SIG-M5 (cell line): ENCODE data around the gene CD83.
"Not testable (repeated sequence)": the region's sequence is repeated elsewhere in the genome, so short reads cannot be mapped to it uniquely, and the experiment has no call there.

Experiments used
- DNase-seq: peaks from one replicate; lab custom pipeline; 2025; lab: John Stamatoyannopoulos, UW

The CD83 gene

DNA sequence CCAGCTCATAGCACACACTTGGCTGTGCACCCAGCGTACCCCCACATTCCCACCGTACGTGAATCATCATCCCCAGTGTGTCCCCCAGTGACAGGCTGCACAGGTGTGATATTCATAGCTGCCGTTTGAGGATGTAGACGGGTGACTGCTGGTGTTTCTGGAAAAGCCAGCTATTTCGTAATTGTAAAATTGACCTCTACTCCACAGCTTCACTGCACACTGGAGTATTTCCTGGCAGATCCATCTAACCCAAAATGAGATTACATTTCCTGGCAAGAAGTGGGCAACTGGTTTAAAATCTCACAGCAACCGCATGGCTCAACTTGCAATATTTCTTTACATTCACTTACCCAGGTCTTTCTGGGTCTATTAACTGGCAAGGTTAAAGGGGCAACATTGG is 30.3 kb downstream of the CD83 start:
- DNase-seq, result no peak

DNA sequence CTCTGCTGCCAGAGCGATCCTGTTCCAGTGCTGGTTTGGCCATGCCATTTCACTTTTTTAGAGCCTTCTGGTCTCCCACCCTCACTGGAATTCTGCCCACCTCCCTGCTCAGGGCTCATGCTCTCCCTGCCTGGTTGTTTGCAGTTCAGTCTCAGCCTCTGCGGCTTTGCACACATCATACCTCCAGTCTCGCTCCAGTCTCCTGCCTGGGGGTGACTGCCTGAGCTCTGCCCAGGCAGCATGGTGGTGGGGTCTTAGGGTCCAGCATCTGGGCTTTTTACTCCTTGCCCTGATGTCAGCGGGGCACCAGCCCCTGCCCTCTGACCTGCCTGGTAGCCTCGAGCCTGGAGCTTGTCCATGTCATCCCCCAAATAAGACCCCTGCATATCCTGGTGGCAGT is 30.9 kb downstream of the CD83 start:
- DNase-seq, result no peak

DNA sequence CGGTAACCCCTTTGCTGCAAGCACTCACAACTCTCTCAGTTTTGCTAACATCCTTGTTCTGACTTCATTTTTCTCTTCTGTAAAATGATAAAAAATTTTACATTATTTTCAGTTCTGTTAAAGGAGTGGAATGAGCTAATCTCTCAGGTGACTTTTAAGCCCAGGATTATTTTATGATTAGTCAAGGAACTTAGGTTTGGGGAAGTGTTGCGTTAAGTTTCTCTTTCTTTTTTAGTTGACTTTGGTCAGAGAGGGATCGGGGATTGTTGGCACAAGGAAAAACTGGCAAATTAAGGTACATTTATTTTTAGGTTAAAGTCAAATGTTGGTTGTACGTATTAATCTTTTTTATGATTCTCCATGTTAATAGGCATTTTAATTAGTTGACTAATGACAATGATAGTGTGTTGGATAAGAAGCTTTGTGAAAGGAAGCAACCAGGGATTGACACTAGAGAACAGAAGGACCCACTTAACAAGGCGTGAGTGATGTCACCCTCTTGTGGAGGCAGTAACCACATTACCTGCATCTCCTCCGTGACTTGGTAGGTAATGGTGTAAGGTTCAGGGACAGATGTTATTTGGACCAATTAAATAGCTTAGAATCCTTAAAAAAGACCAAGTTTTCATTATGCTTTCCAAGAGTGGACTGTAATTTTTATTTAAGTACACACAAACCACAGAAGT is 31.6 kb downstream of the CD83 start:
- no peak for DNase-seq

DNA sequence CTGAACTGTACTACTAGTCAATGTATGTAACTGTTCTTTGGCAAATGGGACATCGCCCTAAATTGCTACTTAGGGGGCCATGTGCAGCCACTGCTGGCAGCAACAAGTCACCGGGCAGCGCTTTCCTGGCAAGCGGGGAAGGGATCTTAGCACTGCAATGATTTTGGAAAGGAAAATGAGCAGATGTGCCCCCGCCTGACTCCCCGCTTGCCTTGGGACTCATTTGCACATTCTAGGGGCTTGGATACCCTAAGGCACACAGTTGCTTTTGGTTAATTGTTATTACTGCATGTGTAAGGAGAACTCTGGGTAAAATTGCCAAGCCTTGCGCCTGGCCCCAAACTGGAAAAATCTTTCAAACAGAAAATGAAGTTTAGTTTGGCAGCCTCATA is 32.2 kb downstream of the CD83 start:
- no peak for DNase-seq

DNA sequence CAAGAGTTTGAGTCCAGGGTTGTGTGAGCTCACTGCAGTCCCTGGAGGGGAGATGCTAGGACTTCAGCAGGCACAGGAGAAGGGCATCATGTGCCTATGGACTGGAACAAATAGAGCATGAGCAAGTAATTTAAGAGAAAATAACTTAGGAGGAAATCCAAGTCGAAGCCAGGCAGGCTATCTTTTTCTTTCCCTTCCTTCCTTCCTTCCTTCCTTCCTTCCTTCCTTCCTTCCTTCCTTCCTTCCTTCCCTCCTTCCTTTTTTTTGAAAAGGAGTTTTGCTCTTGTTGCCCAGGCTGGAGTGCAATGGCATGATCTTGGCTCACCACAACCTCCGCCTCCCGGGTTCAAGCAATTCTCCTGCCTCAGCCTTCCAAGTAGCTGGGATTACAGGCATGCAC is 33.7 kb downstream of the CD83 start:
- DNase-seq, result not testable (repeated sequence)

DNA sequence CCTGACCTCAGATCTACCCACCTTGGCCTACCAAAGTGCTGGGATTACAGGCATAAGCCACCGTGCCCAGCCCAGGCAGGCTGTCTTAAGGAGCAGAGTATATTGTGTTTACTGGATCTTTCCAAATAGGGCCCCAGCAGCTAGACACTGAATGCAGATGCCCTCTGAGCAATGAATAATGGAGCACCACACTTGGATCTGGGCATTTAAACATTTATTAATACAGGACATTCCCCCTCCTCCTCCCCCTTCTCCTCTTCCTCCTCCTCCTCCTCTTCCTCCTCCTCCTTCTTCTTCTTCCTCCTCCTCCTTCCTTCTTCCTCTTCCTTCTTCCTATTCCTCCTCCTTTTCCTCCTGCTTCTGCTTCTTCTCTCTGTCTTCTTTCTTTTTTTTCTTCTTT is 34.2 kb downstream of the CD83 start:
- DNase-seq, result no peak

DNA sequence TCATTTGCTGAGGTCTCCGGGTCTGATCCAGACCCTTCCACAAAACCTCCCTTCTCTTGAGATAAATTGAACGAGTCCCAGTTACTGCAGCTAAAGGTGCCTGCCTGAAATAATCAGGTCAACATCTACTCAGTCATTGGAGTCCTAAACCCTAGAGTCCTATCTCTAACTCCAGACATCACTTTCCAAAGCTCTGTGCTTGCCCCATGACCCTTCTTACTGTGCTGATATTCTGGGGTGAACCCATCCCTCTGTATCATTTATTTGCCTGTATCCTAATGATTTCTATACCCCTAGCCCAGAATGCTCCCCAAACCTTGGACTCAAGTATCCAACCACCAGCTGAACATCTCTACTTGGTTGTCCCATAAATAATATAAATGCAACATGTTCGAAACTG is 35.7 kb downstream of the CD83 start:
- DNase-seq, result no peak

DNA sequence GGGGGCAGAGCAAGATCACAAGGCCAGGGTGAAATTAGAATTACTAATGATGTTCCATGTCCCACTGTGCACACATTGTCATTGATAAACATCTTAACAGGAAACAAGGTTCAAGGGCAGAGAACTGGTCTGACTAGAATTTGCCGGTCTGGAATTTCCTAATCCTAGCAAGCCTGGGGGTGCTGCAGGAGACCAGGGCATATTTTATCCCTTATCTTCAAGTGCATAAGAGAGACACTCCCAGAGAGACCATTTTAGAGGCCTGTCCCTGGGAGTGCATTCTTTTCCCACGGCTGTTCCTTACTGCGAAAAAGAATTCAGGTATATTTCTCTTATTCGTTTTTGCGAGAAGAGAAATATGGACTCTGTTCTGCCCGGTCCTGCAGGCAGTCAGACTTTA is 41.5 kb downstream of the CD83 start:
- DNase-seq, result no peak

DNA sequence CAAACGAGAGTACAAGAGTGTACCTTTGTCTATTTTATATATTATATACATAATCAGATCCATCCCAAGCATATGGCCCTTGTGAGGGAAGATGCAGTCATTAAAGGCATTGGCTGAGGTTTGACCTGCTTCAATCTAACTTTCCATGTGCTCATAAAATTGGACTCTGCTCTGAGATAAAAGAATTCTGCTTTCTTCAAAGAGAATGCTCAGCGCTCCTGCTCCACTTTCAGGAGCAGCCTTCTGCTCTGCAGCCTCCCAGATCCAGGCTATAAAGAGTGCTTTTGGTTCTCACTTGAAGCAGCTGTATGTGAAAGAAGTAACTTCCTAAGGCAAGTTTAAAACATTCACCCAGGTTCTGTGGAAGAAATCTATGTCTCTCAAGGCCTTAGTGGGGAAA is 45.3 kb downstream of the CD83 start:
- no peak for DNase-seq

DNA sequence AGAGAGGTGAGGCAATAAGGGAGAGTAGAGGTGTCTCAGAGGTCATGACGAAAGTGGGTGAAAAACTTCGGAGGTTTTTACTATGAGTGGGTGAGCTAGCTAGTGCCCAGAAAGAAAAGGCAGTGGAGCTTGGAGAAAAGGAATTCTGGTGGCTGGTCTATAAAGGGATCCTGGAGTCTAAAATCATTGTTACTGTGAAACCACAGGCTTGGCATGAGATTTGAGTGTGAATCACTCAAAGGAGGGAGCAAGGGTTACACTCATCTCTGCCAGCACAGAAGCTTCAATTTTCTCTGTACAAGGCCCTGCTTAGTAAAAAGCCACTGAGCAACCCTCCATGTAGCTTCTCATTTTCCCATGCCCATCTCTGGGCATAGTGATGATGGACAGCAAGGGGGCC is 47.5 kb downstream of the CD83 start:
- DNase-seq, result no peak

DNA sequence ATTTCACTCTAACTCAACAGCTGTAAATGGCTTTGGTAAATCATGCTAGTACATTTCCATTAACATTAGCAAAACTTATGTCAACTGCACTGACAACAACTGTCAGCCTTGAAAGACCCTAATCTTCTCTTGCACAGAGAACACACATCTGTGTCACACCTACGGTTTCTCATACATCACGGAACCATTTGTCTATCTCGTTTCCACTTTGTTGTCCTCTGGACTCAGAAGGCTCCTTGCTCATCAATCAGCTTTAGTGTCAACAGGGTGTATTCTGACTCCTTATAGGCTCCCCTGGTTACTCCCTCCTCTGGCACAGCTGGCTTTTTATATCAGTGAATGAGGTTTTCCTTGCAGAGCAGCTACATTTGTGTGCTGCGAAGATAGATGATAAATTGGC is 49.3 kb downstream of the CD83 start:
- no peak for DNase-seq

DNA sequence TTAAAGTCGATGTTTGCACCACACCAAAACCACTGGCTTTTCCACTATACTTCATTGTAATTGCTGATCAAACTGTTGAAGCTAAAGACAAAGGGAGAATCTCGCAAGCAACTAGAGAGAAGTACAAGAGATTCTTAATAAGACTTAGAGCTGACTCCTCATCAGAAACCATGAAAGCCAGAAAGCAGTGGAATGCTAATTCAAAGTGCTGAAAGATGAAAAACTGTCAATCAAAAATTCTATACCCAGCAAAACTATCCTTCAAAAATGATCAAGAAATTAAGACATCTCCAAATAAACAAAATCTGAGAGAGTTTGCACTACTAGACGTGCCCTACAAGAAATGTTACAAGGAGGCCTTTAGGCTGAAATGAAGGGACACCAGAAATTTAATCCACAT is 52.6 kb downstream of the CD83 start:
- DNase-seq, result no peak

DNA sequence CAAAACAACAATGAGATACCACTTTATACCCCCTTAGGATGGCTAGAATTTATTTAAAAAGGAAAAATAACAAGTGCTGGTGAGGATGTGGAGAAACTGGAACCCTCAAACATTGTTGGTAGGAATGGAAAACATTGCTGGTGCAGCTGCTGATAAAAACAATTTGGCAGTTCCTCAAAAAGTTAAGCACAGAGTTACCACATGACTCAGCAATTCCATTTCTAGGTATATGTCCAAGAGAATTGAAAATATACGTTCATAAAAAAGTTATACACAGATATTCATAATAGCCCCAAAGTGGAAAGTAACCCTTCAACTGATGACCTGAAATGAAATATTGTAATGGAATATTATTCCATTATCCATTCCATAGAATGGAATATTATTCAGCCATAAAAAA is 55.0 kb downstream of the CD83 start:
- no peak for DNase-seq

DNA sequence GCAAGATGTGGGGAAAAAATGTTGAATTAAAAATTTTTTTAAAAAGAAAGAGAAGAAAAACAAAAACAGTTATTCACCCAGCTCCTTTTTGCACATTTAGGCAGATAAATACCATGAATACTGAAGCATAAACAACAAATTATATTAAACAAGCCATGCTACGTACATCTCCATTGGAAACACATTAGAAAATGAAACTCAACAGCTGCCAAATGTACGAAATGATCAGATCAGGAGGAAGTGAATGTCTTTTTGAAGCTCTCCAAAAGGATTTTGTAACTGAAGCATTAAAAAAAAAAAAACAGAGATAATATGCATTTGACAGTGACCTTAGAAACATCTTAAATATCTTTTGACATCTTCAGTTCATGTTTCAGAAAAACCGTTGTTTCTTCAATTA is 56.7 kb downstream of the CD83 start:
- no peak for DNase-seq

DNA sequence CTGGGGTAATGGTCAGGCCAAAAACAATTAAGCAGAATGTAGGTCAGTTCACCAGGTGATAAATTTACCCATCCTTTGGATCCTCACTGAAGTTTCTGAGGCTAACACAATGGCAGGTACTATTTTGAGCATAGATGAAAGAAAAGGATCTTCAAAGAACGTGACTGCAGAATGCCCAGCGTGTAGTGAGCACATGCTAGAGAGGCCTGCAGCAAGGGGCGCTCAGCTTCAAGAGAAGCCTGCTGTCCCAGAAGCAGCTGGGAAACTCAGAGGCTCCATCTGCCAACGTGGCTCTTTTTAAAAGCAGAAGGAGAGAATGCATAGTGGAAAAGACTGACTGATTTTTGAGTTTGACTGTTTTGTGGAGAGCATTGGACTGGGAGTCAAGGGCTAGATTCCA is 57.4 kb downstream of the CD83 start:
- no peak for DNase-seq

DNA sequence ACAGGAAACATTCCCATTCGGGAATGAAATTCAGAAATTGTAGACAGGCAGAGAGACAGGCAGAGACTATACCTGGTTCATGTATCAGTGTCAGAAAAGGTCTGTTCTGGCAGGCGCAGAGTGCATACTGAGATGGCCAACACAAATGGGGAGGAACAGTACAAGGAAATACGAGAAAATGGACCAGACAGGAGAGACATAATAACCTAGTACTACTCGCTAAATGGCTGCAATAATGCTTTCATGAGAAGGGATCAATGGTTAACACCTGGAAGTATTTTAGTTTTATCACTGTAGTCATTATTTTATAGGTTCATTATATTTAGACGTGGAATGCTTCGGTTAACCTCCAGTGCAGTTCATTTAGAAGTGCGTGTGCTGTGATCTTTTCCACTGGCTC is 58.9 kb downstream of the CD83 start:
- DNase-seq, result no peak

DNA sequence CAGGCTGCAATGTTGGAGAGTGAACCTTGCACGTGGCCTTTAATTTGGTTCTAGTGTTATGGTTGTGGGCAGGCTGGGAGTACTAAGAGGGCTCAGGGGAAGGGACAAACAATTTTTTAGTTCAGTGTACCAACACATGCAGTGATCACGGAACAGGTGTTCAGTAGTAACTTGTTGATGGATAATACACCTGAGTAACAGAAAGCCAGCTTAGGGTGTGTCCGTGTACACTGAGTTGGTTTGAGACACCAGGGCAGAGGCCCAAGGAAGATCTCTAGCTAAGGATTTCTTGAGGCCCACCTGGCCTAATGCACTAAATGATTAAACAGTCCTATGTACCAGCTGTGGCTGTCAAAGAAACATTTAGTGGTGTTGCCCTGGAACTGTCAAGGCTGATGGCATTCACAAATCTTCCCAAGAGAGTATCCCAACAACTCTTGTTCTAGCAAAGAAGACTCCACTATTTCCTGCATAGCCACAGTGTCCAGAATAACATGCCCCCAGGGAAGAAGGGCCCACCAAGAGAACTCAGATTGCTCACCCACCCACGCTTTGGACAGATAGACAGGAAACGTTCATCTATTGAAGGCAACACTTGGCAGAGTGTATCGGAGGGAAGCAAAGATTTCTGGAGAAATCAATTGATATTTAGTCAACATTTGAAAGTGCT is 60.0 kb downstream of the CD83 start:
- DNase-seq, result no peak

DNA sequence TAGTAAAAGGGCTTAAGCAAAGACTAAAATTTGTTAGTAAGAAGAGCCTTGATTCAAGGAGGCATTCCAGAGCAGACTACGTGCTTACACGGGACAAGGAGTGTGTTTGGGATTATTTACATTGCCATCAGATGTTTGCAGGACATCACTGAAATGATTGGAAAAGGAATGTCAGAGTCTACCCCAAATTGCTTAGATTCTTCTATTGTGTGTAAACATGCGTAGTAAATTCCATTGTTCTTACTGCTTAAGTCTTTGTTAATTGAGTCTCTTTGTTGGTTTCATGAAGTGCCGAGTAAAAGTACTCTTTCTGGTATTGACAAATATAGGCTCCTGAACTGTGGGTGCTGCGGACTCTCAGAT is 60.5 kb downstream of the CD83 start:
- DNase-seq, result no peak

DNA sequence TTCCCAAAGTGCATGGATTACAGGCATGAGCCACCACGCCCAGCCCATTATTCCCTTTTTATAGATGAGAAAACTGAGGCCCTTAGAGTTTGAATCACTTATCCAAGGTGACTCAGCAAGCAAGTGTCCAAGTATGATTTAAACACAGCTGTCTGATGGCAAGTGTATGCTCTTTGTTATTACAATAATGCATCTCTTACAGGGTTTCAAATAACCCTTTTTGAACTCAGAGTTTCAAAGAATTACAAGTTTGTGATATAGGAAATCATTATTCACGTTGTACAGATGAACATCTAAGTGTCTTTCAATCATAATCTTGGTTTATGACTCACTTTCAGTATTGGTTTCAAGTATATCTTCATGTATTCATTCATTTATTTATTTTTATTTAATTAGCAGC is 63.0 kb downstream of the CD83 start:
- no peak for DNase-seq

DNA sequence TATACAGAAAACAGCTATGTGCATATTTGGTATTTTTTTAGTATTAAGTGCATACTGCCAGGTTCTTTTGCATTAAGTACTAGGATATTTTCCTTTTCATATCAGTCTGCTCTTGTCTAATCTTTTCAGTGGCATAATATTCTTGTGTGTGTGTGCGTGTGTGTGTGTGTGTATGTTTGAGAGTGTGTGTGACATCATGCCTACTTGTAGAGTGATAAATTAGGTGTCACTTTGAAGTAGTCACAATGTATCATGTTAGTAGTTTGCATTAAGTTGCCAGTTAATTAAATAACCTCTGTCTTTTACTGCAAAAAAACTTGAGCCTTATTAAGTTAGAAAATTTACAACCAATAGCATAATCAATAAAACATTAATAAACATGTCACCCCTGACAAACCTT is 65.3 kb downstream of the CD83 start:
- DNase-seq, result no peak
